Thyroid gland (tissue), 4 donors: ENCODE data around the gene DNM1L.

Experiments
- CTCF ChIP-seq, 6 experiments: fragments of 200-600 bp in 3 of 6; fragments of 450-650 bp in 3 of 6; sonication (generic) in 3 of 6; IDR thresholded peaks; one replicate each; pipeline ENCODE4 v1.5.1; 2016 to 2019; ENCODE audit warnings: antibody characterized with exemption in 6 of 6, mild to moderate bottlenecking in 2 of 6, inconsistent platforms in 1 of 6, moderate library complexity in 1 of 6
- POLR2A ChIP-seq, 2 donors: fragments of 450-650 bp; IDR thresholded peaks; one replicate each; pipeline ENCODE4 v1.6.1; 2017; ENCODE audit warnings: antibody characterized with exemption in 2 of 2, mild to moderate bottlenecking in 2 of 2, moderate library complexity in 1 of 2

GRCh38 chr12:32718926-32719325, 39.8 kb downstream of the DNM1L start:
- no peak for TF ChIP-seq CTCF (IDR thresholded peaks at IDR 0.05)
- no peak for TF ChIP-seq POLR2A (IDR thresholded peaks at IDR 0.05)
